Naive thymus-derived CD4-positive, alpha-beta T cell (primary cell): Measurements from ENCODE around the gene SLC9A1. TPM values are rescaled to one million over a fixed set of nuclear protein-coding genes. Genes with fewer than 3 reads are reported as not detected.

Experiments used
- ATAC-seq: fragments of 150-1000 bp; cut with Tn5 transposase; 2 replicates; pipeline ENCODE4 v1.10.0; 2021; ENCODE audit warnings: mild to moderate bottlenecking, moderate library complexity
- CTCF ChIA-PET: fragments of 350-600 bp; sonication (Branson Sonifier 250); formaldehyde crosslinking; loops from one replicate; lab custom pipeline; 2021; ENCODE audit warnings: antibody characterized with exemption; lab: Charles Lee
- POLR2A ChIA-PET: fragments of 350-600 bp; sonication (Branson Sonifier 250); formaldehyde crosslinking; loops from one replicate; lab custom pipeline; 2021; ENCODE audit warnings: antibody characterized with exemption, inconsistent platforms; lab: Charles Lee
- DNase-seq, 9 donors: peaks; one replicate each; pipeline versions ENCODE4 v3.0.0 to v3.0.0-alpha.2; 2020 to 2022; ENCODE audit warnings: mixed read lengths in 1 of 9
- H3K27ac ChIP-seq: one replicate; pipeline ENCODE4 v1.7.0; 2013; ENCODE audit warnings: mild to moderate bottlenecking, low read depth, low read length, moderate library complexity
- H3K27me3 ChIP-seq, 2 donors: one replicate each; pipeline ENCODE4 v1.7.0; 2013; ENCODE audit warnings: low read length in 2 of 2, mild to moderate bottlenecking in 2 of 2, moderate library complexity in 2 of 2; ENCODE audit not compliant: control insufficient read depth in 2 of 2, insufficient read depth in 2 of 2
- H3K36me3 ChIP-seq, 3 experiments: 1 replicate in 2 of 3; 2 replicates in 1 of 3; pipeline ENCODE4 v1.7.0; 2013; ENCODE audit warnings: low read length in 3 of 3, mild to moderate bottlenecking in 3 of 3, moderate library complexity in 1 of 3; ENCODE audit not compliant: insufficient read depth in 3 of 3, control insufficient read depth in 2 of 3
- H3K4me1 ChIP-seq, 2 donors: one replicate each; pipeline ENCODE4 v1.7.0; 2013; ENCODE audit warnings: low read length in 2 of 2, mild to moderate bottlenecking in 2 of 2, moderate library complexity in 1 of 2; ENCODE audit not compliant: control insufficient read depth in 2 of 2, insufficient read depth in 2 of 2
- H3K4me3 ChIP-seq: 2 replicates; pipeline ENCODE4 v1.7.0; 2013; ENCODE audit warnings: mild to moderate bottlenecking, low read length
- H3K9me3 ChIP-seq, 3 experiments: 1 replicate in 2 of 3; 2 replicates in 1 of 3; pipeline ENCODE4 v1.7.0; 2013; ENCODE audit warnings: low read length in 3 of 3; ENCODE audit not compliant: control insufficient read depth in 2 of 3
- H3K27ac Mint-ChIP-seq, 9 donors: one replicate each; pipeline ENCODE4 v1.8.0; 2020 to 2022; ENCODE audit warnings: mixed read lengths in 9 of 9, mild to moderate bottlenecking in 8 of 9, moderate library complexity in 5 of 9, inconsistent platforms in 2 of 9
- H3K27me3 Mint-ChIP-seq, 5 donors: one replicate each; pipeline ENCODE4 v1.8.0; 2021 to 2022; ENCODE audit warnings: mixed read lengths in 5 of 5, mild to moderate bottlenecking in 1 of 5
- H3K36me3 Mint-ChIP-seq, 5 donors: one replicate each; pipeline ENCODE4 v1.8.0; 2020 to 2022; ENCODE audit warnings: mixed read lengths in 5 of 5, mild to moderate bottlenecking in 3 of 5, inconsistent platforms in 1 of 5
- H3K4me1 Mint-ChIP-seq, 7 donors: one replicate each; pipeline ENCODE4 v1.8.0; 2020 to 2022; ENCODE audit warnings: mixed read lengths in 7 of 7, mild to moderate bottlenecking in 3 of 7, inconsistent platforms in 1 of 7
- H3K4me3 Mint-ChIP-seq, 10 donors: one replicate each; pipeline ENCODE4 v1.8.0; 2020 to 2022; ENCODE audit warnings: mild to moderate bottlenecking in 10 of 10, mixed read lengths in 10 of 10, moderate library complexity in 6 of 10, inconsistent platforms in 2 of 10
- H3K9me3 Mint-ChIP-seq, 11 donors: one replicate each; pipeline ENCODE4 v1.8.0; 2020 to 2022; ENCODE audit warnings: mixed read lengths in 11 of 11, mild to moderate bottlenecking in 4 of 11, inconsistent platforms in 1 of 11, moderate library complexity in 1 of 11
- intact Hi-C, 2 donors: fragments of 100-400 bp; cut with micrococcal nuclease; formaldehyde crosslinking; loops; one replicate each; pipeline ENCODE4 v1.15.1; 2023
- polyA plus RNA-seq, 2 donors: library from polyadenylated mRNA; unstranded; fragments of 300-500 nt; fragmentation: Illumina TruSeq; gene quantifications; one replicate each; pipeline ENCODE4 v1.2.3, GENCODE V29; 2021
- total RNA-seq, 6 experiments: library from RNA in 5 of 6; stranded (reverse) in 5 of 6; gene quantifications; 1 replicate in 5 of 6; 2 replicates in 1 of 6; pipeline ENCODE4 v1.2.3 and lab custom pipeline; 2021 to 2026

Gene SLC9A1
- total and polyA plus RNA-seq, 7 experiments from 2014 or later = 7.1 to 25.7 (median 18.2) TPM

DNA sequence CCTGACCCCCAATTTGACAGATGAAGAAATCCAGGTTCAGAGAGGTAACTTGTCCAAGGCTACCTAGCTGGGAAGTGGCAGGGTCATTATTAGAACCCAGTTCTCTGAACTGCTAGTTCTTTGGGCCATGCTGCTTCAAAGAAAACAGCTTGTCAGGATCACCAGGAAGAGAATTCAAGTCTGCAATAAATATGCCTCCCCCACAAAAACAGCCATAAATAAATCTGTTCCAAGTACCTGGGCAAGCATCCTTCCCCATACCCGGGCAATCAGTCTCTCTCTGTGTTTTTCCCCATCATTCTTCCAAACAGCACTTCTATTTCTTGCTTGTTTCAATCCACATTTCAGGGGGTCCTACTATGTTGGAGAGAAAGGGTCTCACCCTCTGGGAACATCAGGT lies 34.1 kb downstream of the SLC9A1 start:
- Mint-ChIP-seq H3K27me3 (no peaks in the 10 kb centered on the region), H3K27ac (peak overlapping the region in 4 of 9 donors; percentile 12 to 67 (median 54)), H3K4me1 (peaks cover 9 to 28% (median 23%) of the 10 kb centered on the region in 7 donors), H3K4me3 (no peak overlapping the region), H3K9me3 (no peaks in the 10 kb centered on the region), H3K36me3 (peaks cover 0 to 4% (median 0%) of the 10 kb centered on the region in 5 donors)
- no peaks in the 10 kb centered on the region for H3K27me3 ChIP-seq
- no peak overlapping the region for H3K4me3 ChIP-seq
- intact Hi-C loops = no loop called here
- no peak overlapping the region for H3K27ac ChIP-seq
- CTCF ChIA-PET = interaction anchor here (1.2 kb wide), 1 partner anchor 9 kb away, joined by 5 read pairs; no protein-coding TSS in a partner anchor
- POLR2A ChIA-PET = interaction anchor here (1.1 kb wide), 1 partner anchor 34 kb away, joined by 4 read pairs; the partner anchor contains the start of gene SLC9A1
- no peak for ATAC-seq
- no peaks in the 10 kb centered on the region for H3K9me3 ChIP-seq
- DNase-seq = no peak
- H3K4me1 ChIP-seq = no peaks in the 10 kb centered on the region
- H3K36me3 ChIP-seq = no peaks in the 10 kb centered on the region

DNA sequence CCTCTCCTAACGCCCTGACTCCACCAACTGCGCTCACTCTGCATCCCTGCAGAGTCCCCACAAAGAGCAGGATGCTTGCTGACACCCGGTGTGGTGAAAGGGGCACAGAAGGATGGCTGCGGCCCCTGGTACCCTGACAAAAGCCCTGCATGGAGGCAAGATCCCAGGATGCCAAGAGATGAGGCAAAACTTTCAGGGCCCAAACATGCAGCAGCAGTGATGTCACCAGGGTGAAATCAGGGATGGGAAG lies 36.6 kb downstream of the SLC9A1 start:
- Mint-ChIP-seq H3K4me1 (peaks cover 32 to 50% (median 45%) of the 10 kb centered on the region in 7 donors), H3K27me3 (no peaks in the 10 kb centered on the region), H3K36me3 (peaks cover 0 to 5% (median 0%) of the 10 kb centered on the region in 5 donors), H3K4me3 (no peak overlapping the region), H3K27ac (peak overlapping the region in 2 of 9 donors; percentile 28 to 59), H3K9me3 (no peaks in the 10 kb centered on the region)
- H3K9me3 ChIP-seq = no peaks in the 10 kb centered on the region
- DNase-seq (no peak), ATAC-seq (no peak)
- intact Hi-C loops = no loop called here
- H3K4me1 ChIP-seq = peaks cover 0 to 20% of the 10 kb centered on the region in 2 donors
- H3K27ac ChIP-seq = no peak overlapping the region
- POLR2A ChIA-PET = interaction anchor here (0.7 to 1.5 kb wide), 2 partner anchors 18 to 36 kb away, joined by 3 to 4 read pairs; partner anchors contain the start of gene SLC9A1
- CTCF ChIA-PET = no interaction called here
- H3K36me3 ChIP-seq = no peaks in the 10 kb centered on the region
- H3K27me3 ChIP-seq = no peaks in the 10 kb centered on the region
- H3K4me3 ChIP-seq = no peak overlapping the region

- intact Hi-C loops = no loop called here
- Histone ChIP-seq H3K4me1 (peaks cover 4 to 24% of the 10 kb centered on the region in 2 donors), H3K27me3 (no peaks in the 10 kb centered on the region), H3K4me3 (no peak overlapping the region), H3K9me3 (no peaks in the 10 kb centered on the region), H3K27ac (no peak overlapping the region), H3K36me3 (no peaks in the 10 kb centered on the region)
- peak overlapping the region in 4 of 9 donors; percentile 14 to 97 (median 38) for H3K27ac Mint-ChIP-seq
- no peaks in the 10 kb centered on the region for H3K27me3 Mint-ChIP-seq
- DNase-seq (no peak), ATAC-seq (no peak)
- H3K36me3 Mint-ChIP-seq = peaks cover 0 to 6% (median 0%) of the 10 kb centered on the region in 5 donors
- no peaks in the 10 kb centered on the region for H3K9me3 Mint-ChIP-seq
- ChIA-PET POLR2A (interaction anchor here (0.7 to 1.5 kb wide), 2 partner anchors 18 to 37 kb away, joined by 3 to 4 read pairs; partner anchors contain the start of gene SLC9A1), CTCF (interaction anchor here (0.7 kb wide), 1 partner anchor 164 kb away, joined by 3 read pairs; no protein-coding TSS in a partner anchor)
- peaks cover 34 to 54% (median 50%) of the 10 kb centered on the region in 7 donors for H3K4me1 Mint-ChIP-seq
- no peak overlapping the region for H3K4me3 Mint-ChIP-seq
These were observed 37.0 kb downstream of the SLC9A1 start for GRCh38 chr1:27117733-27118439.

GRCh38 chr1:27116697-27117096 lies 38.2 kb downstream of the SLC9A1 start:
- Histone ChIP-seq H3K27ac (no peak overlapping the region), H3K36me3 (no peaks in the 10 kb centered on the region), H3K27me3 (no peaks in the 10 kb centered on the region), H3K4me3 (no peak overlapping the region), H3K9me3 (no peaks in the 10 kb centered on the region), H3K4me1 (peaks cover 15 to 35% of the 10 kb centered on the region in 2 donors)
- H3K4me3 Mint-ChIP-seq = peak overlapping the region in 3 of 10 donors; percentile 1 to 2 (median 1)
- H3K36me3 Mint-ChIP-seq = peaks cover 0 to 10% (median 0%) of the 10 kb centered on the region in 5 donors
- H3K4me1 Mint-ChIP-seq = peaks cover 41 to 65% (median 59%) of the 10 kb centered on the region in 7 donors
- DNase-seq = no peak
- H3K27me3 Mint-ChIP-seq = no peaks in the 10 kb centered on the region
- peak overlapping the region in 7 of 9 donors; percentile 9 to 97 (median 66) for H3K27ac Mint-ChIP-seq
- POLR2A ChIA-PET = no interaction called here
- CTCF ChIA-PET = no interaction called here
- peak; percentile 43 for ATAC-seq
- intact Hi-C loops = no loop called here
- H3K9me3 Mint-ChIP-seq = no peaks in the 10 kb centered on the region

GRCh38 chr1:27116232-27116631 lies 38.7 kb downstream of the SLC9A1 start:
- peaks cover 41 to 69% (median 60%) of the 10 kb centered on the region in 7 donors for H3K4me1 Mint-ChIP-seq
- no peaks in the 10 kb centered on the region for H3K36me3 ChIP-seq
- no peaks in the 10 kb centered on the region for H3K9me3 Mint-ChIP-seq
- H3K27ac ChIP-seq = no peak overlapping the region
- CTCF ChIA-PET = no interaction called here
- peak overlapping the region in 1 of 10 donors; percentile 2 for H3K4me3 Mint-ChIP-seq
- H3K36me3 Mint-ChIP-seq = peaks cover 0 to 10% (median 0%) of the 10 kb centered on the region in 5 donors
- H3K27me3 ChIP-seq = no peaks in the 10 kb centered on the region
- H3K4me1 ChIP-seq = peaks cover 17 to 40% of the 10 kb centered on the region in 2 donors
- intact Hi-C loops = no loop called here
- no peak for ATAC-seq
- POLR2A ChIA-PET = no interaction called here
- H3K4me3 ChIP-seq = no peak overlapping the region
- no peaks in the 10 kb centered on the region for H3K9me3 ChIP-seq
- no peak for DNase-seq
- peak overlapping the region in 7 of 9 donors; percentile 11 to 97 (median 66) for H3K27ac Mint-ChIP-seq
- H3K27me3 Mint-ChIP-seq = no peaks in the 10 kb centered on the region

DNA sequence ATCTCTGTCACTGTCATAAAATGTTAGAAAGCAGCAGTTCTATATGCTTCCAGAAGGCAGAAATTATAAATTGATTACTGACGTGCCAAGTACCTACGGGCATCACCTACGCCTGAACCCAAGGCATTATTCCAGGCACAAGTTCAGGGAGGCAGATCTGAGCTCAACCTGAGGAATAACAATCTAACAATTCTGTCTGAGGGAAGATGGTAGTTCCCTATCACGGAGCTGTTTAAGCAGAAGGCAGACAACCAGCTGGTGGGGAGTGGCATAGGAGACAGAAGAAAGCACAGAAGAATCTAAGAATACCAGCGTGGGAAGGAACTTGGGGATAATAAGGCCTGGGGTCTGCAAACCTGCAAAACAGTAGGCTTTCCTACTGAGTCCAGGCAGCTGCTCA lies 40.4 kb downstream of the SLC9A1 start:
- CTCF ChIA-PET = interaction anchor here (0.7 to 2.3 kb wide), 5 partner anchors 12 to 169 kb away, joined by 3 to 15 read pairs (median 3); no protein-coding TSS in a partner anchor
- peak overlapping the region in 7 of 10 donors; percentile 70 to 84 (median 78) for H3K4me3 Mint-ChIP-seq
- ATAC-seq = no peak
- Histone ChIP-seq H3K9me3 (no peaks in the 10 kb centered on the region), H3K27me3 (no peaks in the 10 kb centered on the region), H3K36me3 (no peaks in the 10 kb centered on the region), H3K4me1 (peaks cover 17 to 44% of the 10 kb centered on the region in 2 donors), H3K27ac (peak overlapping the region; percentile 33), H3K4me3 (no peak overlapping the region)
- peak overlapping the region; percentile 73 to 97 (median 94) for H3K27ac Mint-ChIP-seq
- H3K4me1 Mint-ChIP-seq = peaks cover 38 to 77% (median 63%) of the 10 kb centered on the region in 7 donors
- POLR2A ChIA-PET = interaction anchor here (0.8 to 2.9 kb wide), 8 partner anchors 15 to 1661 kb away, joined by 3 to 19 read pairs (median 4); partner anchors contain the start of gene SLC9A1
- DNase-seq = no peak
- no peaks in the 10 kb centered on the region for H3K27me3 Mint-ChIP-seq
- H3K9me3 Mint-ChIP-seq = no peaks in the 10 kb centered on the region
- intact Hi-C loops = no loop called here
- H3K36me3 Mint-ChIP-seq = peaks cover 0 to 12% (median 0%) of the 10 kb centered on the region in 5 donors
